H4 (cell line): Measurements from ENCODE around the gene EIF3B. TPM values are rescaled to one million over a fixed set of nuclear protein-coding genes. Genes with fewer than 3 reads are reported as not detected.
"Not testable (repeated sequence)": the region's sequence is repeated elsewhere in the genome, so short reads cannot be mapped to it uniquely, and the experiment has no call there.

ENCODE experiments used
- DNase-seq: peaks from one replicate; pipeline ENCODE4 v3.0.0-alpha.2; 2015; ENCODE audit warnings: low spot score
- total RNA-seq: library from RNA; depleted of rRNA; stranded (reverse); fragments of >200 nt; shearing (Covaris generic); gene quantifications from 2 replicates; pipeline ENCODE4 v1.2.3, GENCODE V29; 2014

The EIF3B gene
- total RNA-seq, 1 experiment from 2014 or later = 361 TPM

- no peak for DNase-seq
These were observed 21.9 kb downstream of the EIF3B start for GRCh38 chr7:2376351-2377154.

- DNase-seq = not testable (repeated sequence)
These were observed 22.9 kb downstream of the EIF3B start for GRCh38 chr7:2377492-2377891.

- DNase-seq = not testable (repeated sequence)
These were observed 23.5 kb downstream of the EIF3B start for GRCh38 chr7:2378125-2378524.

GRCh38 chr7:2379161-2379560 lies 24.5 kb downstream of the EIF3B start:
- no peak for DNase-seq

GRCh38 chr7:2379821-2380450 lies 25.3 kb downstream of the EIF3B start:
- DNase-seq = no peak

- no peak for DNase-seq
These were observed 25.8 kb downstream of the EIF3B start for GRCh38 chr7:2380461-2380860.

- no peak for DNase-seq
These were observed 26.6 kb downstream of the EIF3B start for GRCh38 chr7:2381227-2381626.

GRCh38 chr7:2381881-2382509 lies 27.4 kb downstream of the EIF3B start:
- no peak for DNase-seq

GRCh38 chr7:2383543-2384274 lies 29.1 kb downstream of the EIF3B start:
- no peak for DNase-seq

GRCh38 chr7:2384354-2385243 lies 30.0 kb downstream of the EIF3B start:
- no peak for DNase-seq

GRCh38 chr7:2386122-2386521 lies 31.5 kb downstream of the EIF3B start:
- DNase-seq = not testable (repeated sequence)

- no peak for DNase-seq
These were observed 32.5 kb downstream of the EIF3B start for GRCh38 chr7:2386964-2387669.

- DNase-seq = no peak
These were observed 33.4 kb downstream of the EIF3B start for GRCh38 chr7:2387897-2388636.

GRCh38 chr7:2388637-2388954 lies 34.0 kb downstream of the EIF3B start:
- DNase-seq = no peak

- DNase-seq = not testable (repeated sequence)
These were observed 35.6 kb downstream of the EIF3B start for GRCh38 chr7:2390020-2390816.

- DNase-seq = no peak
These were observed 39.1 kb downstream of the EIF3B start for GRCh38 chr7:2393706-2394105.

- no peak for DNase-seq
These were observed 40.0 kb downstream of the EIF3B start for GRCh38 chr7:2394566-2395082.

GRCh38 chr7:2398506-2398905 lies 43.9 kb downstream of the EIF3B start:
- no peak for DNase-seq
